Measurements from ENCODE around the gene CWC22. TPM values are rescaled to one million over a fixed set of nuclear protein-coding genes. Genes with fewer than 3 reads are reported as not detected.

Gene CWC22
- total RNA-seq, 1 donor from 2014 or later = 18.5 TPM

- no peaks in the 10 kb centered on the region for H3K27me3 ChIP-seq
- H3K27ac ChIP-seq = no peak overlapping the region
- DNase-seq (ENCODE audit: low spot score in 2 of 2) = no peak
- no peaks in the 10 kb centered on the region for H3K4me1 ChIP-seq
- H3K36me3 ChIP-seq = no peaks in the 10 kb centered on the region
- no peak for TF ChIP-seq CTCF (IDR thresholded peaks at IDR 0.05)
- intact Hi-C loops (cut with DNase I) = no loop called here
- no peaks in the 10 kb centered on the region for H3K9me3 ChIP-seq
- H3K4me3 ChIP-seq = no peak overlapping the region
These were observed 97.0 kb downstream of the CWC22 start for GRCh38 chr2:179909845-179910734.

- H3K9me3 ChIP-seq = no peaks in the 10 kb centered on the region
- intact Hi-C loops (cut with DNase I) = no loop called here
- TF ChIP-seq CTCF (IDR thresholded peaks at IDR 0.05) = no peak
- no peaks in the 10 kb centered on the region for H3K36me3 ChIP-seq
- no peak for DNase-seq (ENCODE audit: low spot score in 2 of 2)
- no peak overlapping the region for H3K27ac ChIP-seq
- H3K4me1 ChIP-seq = no peaks in the 10 kb centered on the region
- no peaks in the 10 kb centered on the region for H3K27me3 ChIP-seq
- H3K4me3 ChIP-seq = no peak overlapping the region
These were observed 106.4 kb downstream of the CWC22 start for GRCh38 chr2:179900655-179901054.

GRCh38 chr2:179899666-179900065 is 107.4 kb downstream of the CWC22 start:
- Histone ChIP-seq H3K4me3 (no peak overlapping the region), H3K27me3 (no peaks in the 10 kb centered on the region), H3K9me3 (no peaks in the 10 kb centered on the region), H3K4me1 (no peaks in the 10 kb centered on the region), H3K27ac (no peak overlapping the region), H3K36me3 (no peaks in the 10 kb centered on the region)
- no peak for DNase-seq (ENCODE audit: low spot score in 2 of 2)
- intact Hi-C loops (cut with DNase I) = no loop called here
- no peak for TF ChIP-seq CTCF (IDR thresholded peaks at IDR 0.05)

GRCh38 chr2:179898873-179899272 is 108.2 kb downstream of the CWC22 start:
- Histone ChIP-seq H3K4me3 (no peak overlapping the region), H3K27me3 (no peaks in the 10 kb centered on the region), H3K9me3 (no peaks in the 10 kb centered on the region), H3K27ac (no peak overlapping the region), H3K4me1 (no peaks in the 10 kb centered on the region), H3K36me3 (no peaks in the 10 kb centered on the region)
- DNase-seq (ENCODE audit: low spot score in 2 of 2) = no peak
- intact Hi-C loops (cut with DNase I) = no loop called here
- no peak for TF ChIP-seq CTCF (IDR thresholded peaks at IDR 0.05)

Other genes with a start within 250 kb of the CWC22 start
- 0.21 TPM for gene ZNF385B, start 145.7 kb downstream of the CWC22 start, total RNA-seq

Data from ascending aorta (tissue), 2 donors.